SK-N-SH (cell line): ENCODE data around the gene TIGD3. TPM values are rescaled to one million over a fixed set of nuclear protein-coding genes. Genes with fewer than 3 reads are reported as not detected.

ENCODE experiments used
- CTCF ChIA-PET: fragments of 300-600, 350-600 bp; formaldehyde crosslinking; extraction: SDS; loops from one replicate; lab custom pipeline; 2021; lab: Yijun Ruan, JAX
- POLR2A ChIA-PET: fragments of 350-600 bp; sonication (Branson Sonifier 250); formaldehyde crosslinking; extraction: SDS; loops from one replicate; lab custom pipeline; 2020; ENCODE audit warnings: antibody characterized with exemption, inconsistent platforms; lab: Yijun Ruan, JAX
- DNase-seq: peaks from one replicate; pipeline ENCODE4 v3.0.0; 2012
- H2AFZ ChIP-seq: fragments of 200-600 bp; sonication (generic); 2 replicates; pipeline ENCODE4 v1.8.1; 2016; ENCODE audit warnings: antibody characterized with exemption, mild to moderate bottlenecking, low read depth
- H3F3A ChIP-seq: fragments of 200-600 bp; sonication (generic); replicated peaks from 2 replicates; pipeline ENCODE3; 2016; ENCODE audit warnings: antibody characterized with exemption, mild to moderate bottlenecking; ENCODE audit not compliant: insufficient read depth
- H3K27ac ChIP-seq, 2 experiments: fragments of 200-500 bp in 1 of 2; fragments of 200-600 bp in 1 of 2; sonication (Bioruptor generic) in 1 of 2; sonication (generic), shearing (Covaris generic) in 1 of 2; 2 replicates each; pipeline versions ENCODE4 v1.5.1 to v1.6.1; 2014 to 2016; ENCODE audit warnings: low read depth in 2 of 2, inconsistent platforms in 1 of 2, low read length in 1 of 2, mild to moderate bottlenecking in 1 of 2, mixed read lengths in 1 of 2
- H3K27me3 ChIP-seq: fragments of 200-600 bp; sonication (generic), shearing (Covaris generic); 2 replicates; pipeline ENCODE4 v1.6.1; 2016; ENCODE audit warnings: mixed run types; ENCODE audit not compliant: insufficient read depth
- H3K36me3 ChIP-seq, 2 experiments: fragments of 200-500 bp in 1 of 2; fragments of 200-600 bp in 1 of 2; sonication (Bioruptor generic) in 1 of 2; sonication (generic) in 1 of 2; replicated peaks in 1 of 2; 2 replicates each; pipeline versions ENCODE3 to v1.5.1; 2014 to 2016; ENCODE audit warnings: low read length in 1 of 2, mild to moderate bottlenecking in 1 of 2; ENCODE audit not compliant: insufficient read depth in 2 of 2, control insufficient read depth in 1 of 2
- H3K4me1 ChIP-seq, 2 experiments: fragments of 200-500 bp in 1 of 2; fragments of 200-600 bp in 1 of 2; sonication (Bioruptor generic) in 1 of 2; sonication (generic), shearing (Covaris generic) in 1 of 2; 2 replicates each; pipeline versions ENCODE4 v1.5.1 to v1.6.1; 2014 to 2016; ENCODE audit warnings: low read depth in 1 of 2, low read length in 1 of 2, mixed run types in 1 of 2; ENCODE audit not compliant: insufficient read depth in 2 of 2, control insufficient read depth in 1 of 2
- H3K4me2 ChIP-seq: fragments of 200-600 bp; sonication (generic), shearing (Covaris generic); 2 replicates; pipeline ENCODE4 v1.6.1; 2017; ENCODE audit warnings: mixed run types
- H3K4me3 ChIP-seq, 2 experiments: fragments of 200-500 bp in 1 of 2; fragments of 200-600 bp in 1 of 2; sonication (Bioruptor generic) in 1 of 2; sonication (generic), shearing (Covaris generic) in 1 of 2; 2 replicates each; pipeline versions ENCODE4 v1.5.1 to v1.8.1; 2014 to 2016; ENCODE audit warnings: low read depth in 2 of 2, inconsistent platforms in 1 of 2, low read length in 1 of 2, mild to moderate bottlenecking in 1 of 2, mixed read lengths in 1 of 2, moderate library complexity in 1 of 2
- H3K79me2 ChIP-seq: fragments of 200-600 bp; sonication (generic); 2 replicates; pipeline ENCODE4 v1.8.1; 2017; ENCODE audit warnings: mild to moderate bottlenecking; ENCODE audit not compliant: insufficient read depth
- H3K9ac ChIP-seq: fragments of 200-600 bp; sonication (generic); 2 replicates; pipeline ENCODE4 v1.6.1; 2017; ENCODE audit warnings: mixed run types
- H3K9me2 ChIP-seq: fragments of 200-600 bp; sonication (generic); 2 replicates; pipeline ENCODE4 v1.6.1; 2017; ENCODE audit warnings: mixed run types
- H3K9me3 ChIP-seq: fragments of 200-600 bp; sonication (generic); 2 replicates; pipeline ENCODE4 v1.6.1; 2017; ENCODE audit warnings: mixed run types, mild to moderate bottlenecking, moderate library complexity
- H4K20me1 ChIP-seq: fragments of 200-600 bp; sonication (generic); 2 replicates; pipeline ENCODE4 v1.6.1; 2017; ENCODE audit warnings: mild to moderate bottlenecking, mixed run types; ENCODE audit not compliant: insufficient read depth
- CHD2 ChIP-seq: fragments of 150-350 bp; IDR thresholded peaks from 2 replicates; pipeline ENCODE4 v1.6.1; 2018; ENCODE audit warnings: low read length; ENCODE audit not compliant: partially characterized antibody
- CTCF ChIP-seq: fragments of 200-600 bp; sonication (generic); IDR thresholded peaks from 2 replicates; pipeline ENCODE4 v1.6.1; 2017; ENCODE audit warnings: antibody characterized with exemption, mild to moderate bottlenecking, moderate library complexity
- JUND ChIP-seq: IDR thresholded peaks from 2 replicates; pipeline ENCODE4 v1.4.0; 2012
- MEF2A ChIP-seq: IDR thresholded peaks from 2 replicates; pipeline ENCODE4 v1.4.0; 2012; ENCODE audit warnings: low read depth, borderline replicate concordance
- PBX3 ChIP-seq: IDR thresholded peaks from 2 replicates; pipeline ENCODE4; 2012
- POLR2AphosphoS5 ChIP-seq: IDR thresholded peaks from 2 replicates; pipeline ENCODE4 v1.6.1; 2012; ENCODE audit warnings: low read depth, low read length
- REST ChIP-seq: IDR thresholded peaks from 2 replicates; pipeline ENCODE4 v1.6.1; 2012; ENCODE audit warnings: mild to moderate bottlenecking, low read depth, low read length, moderate library complexity
- RFX5 ChIP-seq: IDR thresholded peaks from 2 replicates; pipeline ENCODE4 v1.6.1; 2012; ENCODE audit warnings: mild to moderate bottlenecking, improper control_type of control experiment, low read length
- SIN3A ChIP-seq: IDR thresholded peaks from 2 replicates; pipeline ENCODE4 v1.6.1; 2012; ENCODE audit warnings: low read depth, mild to moderate bottlenecking, low read length, moderate library complexity, borderline replicate concordance
- TAF1 ChIP-seq: IDR thresholded peaks from 2 replicates; pipeline ENCODE4 v1.6.1; 2012; ENCODE audit warnings: low read depth, mild to moderate bottlenecking, low read length, moderate library complexity, borderline replicate concordance
- WGBS: methylation state at CpG from one replicate; pipeline ENCODE4 v1.1.6; 2017; ENCODE audit warnings: low lambda C conversion rate; 5-methylcytosine and 5-hydroxymethylcytosine counted together
- polyA plus RNA-seq, 3 experiments: library from polyadenylated mRNA; depleted of rRNA; stranded (reverse); fragments of >200 nt; gene quantifications; 2 replicates each; pipeline ENCODE4 v1.2.3, GENCODE V29; 2012

The TIGD3 gene
- polyA plus RNA-seq, 1 of the 3 experiments (the other 2 are of a cell fraction), result 0.41 TPM

GRCh38 chr11:65338676-65339075, 15.9 kb upstream of the TIGD3 start:
- no peak overlapping the region for H2AFZ ChIP-seq
- 94% methylated on average over 7 of the region's 7 CpGs for WGBS
- H3K4me1 ChIP-seq, result peaks cover 5 to 7% of the 10 kb centered on the region in 2 experiments; a peak in 2 of 4 replicates
- TF ChIP-seq CHD2 (no peak), JUND (no peak), POLR2AphosphoS5 (no peak), REST (no peak), TAF1 (no peak), RFX5 (no peak), SIN3A (no peak)
- POLR2A ChIA-PET, result no interaction called here
- no peak overlapping the region for H3K9ac ChIP-seq
- H3K27me3 ChIP-seq, result no peaks in the 10 kb centered on the region
- no peak overlapping the region for H3K27ac ChIP-seq
- CTCF ChIA-PET, result interaction anchor here (1.2 to 4.2 kb wide), 3 partner anchors 9 to 24 kb away, joined by 4 to 15 read pairs (median 6); partner anchors contain the start of genes CDC42EP2 and TIGD3
- peaks cover 34 to 47% of the 10 kb centered on the region in 2 experiments for H3K36me3 ChIP-seq
- H3K4me2 ChIP-seq, result no peak overlapping the region
- H4K20me1 ChIP-seq, result peaks cover 61% of the 10 kb centered on the region
- DNase-seq, result no peak
- H3F3A ChIP-seq, result peaks cover 3% of the 10 kb centered on the region
- no peak overlapping the region for H3K4me3 ChIP-seq
- no peaks in the 10 kb centered on the region for H3K9me3 ChIP-seq
- peaks cover 77% of the 10 kb centered on the region for H3K79me2 ChIP-seq
- H3K9me2 ChIP-seq, result no peaks in the 10 kb centered on the region

- H3K9ac ChIP-seq, result no peak overlapping the region
- H3K36me3 ChIP-seq, result peaks cover 50 to 51% of the 10 kb centered on the region in 2 experiments
- peaks cover 62% of the 10 kb centered on the region for H3K79me2 ChIP-seq
- no peaks in the 10 kb centered on the region for H3K27me3 ChIP-seq
- H3K4me2 ChIP-seq, result no peak overlapping the region
- H4K20me1 ChIP-seq, result peaks cover 53% of the 10 kb centered on the region
- TF ChIP-seq PBX3, result no peak
- TF ChIP-seq CTCF, result no peak
- TF ChIP-seq MEF2A, result no peak
- TF ChIP-seq SIN3A, result no peak
- H2AFZ ChIP-seq, result no peak overlapping the region
- no peak overlapping the region for H3K4me3 ChIP-seq
- no peaks in the 10 kb centered on the region for H3K9me3 ChIP-seq
- peaks cover 3% of the 10 kb centered on the region for H3F3A ChIP-seq
- ChIA-PET CTCF (interaction anchor here (1.6 to 4.2 kb wide), 2 partner anchors 11 to 25 kb away, joined by 6 to 15 read pairs; partner anchors contain the start of gene CDC42EP2), POLR2A (no interaction called here)
- 96% methylated on average over 11 of the region's 11 CpGs for WGBS
- no peak for DNase-seq
- H3K9me2 ChIP-seq, result no peaks in the 10 kb centered on the region
- H3K4me1 ChIP-seq, result peaks cover 0 to 6% of the 10 kb centered on the region in 2 experiments; a peak in 1 of 4 replicates
- H3K27ac ChIP-seq, result no peak overlapping the region
Measured at GRCh38 chr11:65340226-65340625, 14.3 kb upstream of the TIGD3 start.
